ENCODE results near the gene FILIP1L.

- TF ChIP-seq CTCF (IDR thresholded peaks at IDR 0.05) (no peak), POLR2A (IDR thresholded peaks at IDR 0.05) (no peak)
Observed at GRCh38 chr3:99909714-99910495, 204.4 kb downstream of the FILIP1L start.

All from stomach (tissue), 4 donors.